Lower leg skin (tissue), 3 donors: Measurements from ENCODE around the gene PDS5A.

ENCODE experiments used
- CTCF ChIP-seq, 3 donors: fragments of 450-650 bp; IDR thresholded peaks; one replicate each; pipeline ENCODE4 v1.5.1; 2016; ENCODE audit warnings: antibody characterized with exemption in 3 of 3, mild to moderate bottlenecking in 3 of 3, moderate library complexity in 2 of 3
- POLR2A ChIP-seq, 2 donors: fragments of 450-650 bp; IDR thresholded peaks; one replicate each; pipeline ENCODE4 v1.6.1; 2016 to 2017; ENCODE audit warnings: antibody characterized with exemption in 2 of 2, mild to moderate bottlenecking in 1 of 2, moderate library complexity in 1 of 2

DNA sequence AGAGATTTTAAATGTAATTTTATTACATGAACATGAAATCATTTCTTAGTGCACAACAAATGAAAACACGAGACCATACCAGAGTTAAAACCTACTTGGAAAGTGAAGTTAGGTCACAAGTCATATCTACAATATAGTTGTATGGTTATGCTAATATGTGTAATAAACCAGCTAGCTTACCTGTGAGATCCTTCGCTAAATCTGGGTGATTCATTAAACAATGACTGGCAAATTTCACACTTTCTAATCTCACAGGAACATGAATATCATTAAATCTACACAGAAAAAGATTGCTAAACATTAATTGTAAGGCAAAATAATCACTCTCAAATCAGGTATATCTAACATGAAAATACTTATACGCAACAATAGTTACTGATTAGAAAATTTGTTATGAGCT is 67.6 kb downstream of the PDS5A start:
- TF ChIP-seq CTCF (IDR thresholded peaks at IDR 0.05) (no peak), POLR2A (IDR thresholded peaks at IDR 0.05) (no peak)
